Measurements from ENCODE around the gene CNTNAP2.

DNA sequence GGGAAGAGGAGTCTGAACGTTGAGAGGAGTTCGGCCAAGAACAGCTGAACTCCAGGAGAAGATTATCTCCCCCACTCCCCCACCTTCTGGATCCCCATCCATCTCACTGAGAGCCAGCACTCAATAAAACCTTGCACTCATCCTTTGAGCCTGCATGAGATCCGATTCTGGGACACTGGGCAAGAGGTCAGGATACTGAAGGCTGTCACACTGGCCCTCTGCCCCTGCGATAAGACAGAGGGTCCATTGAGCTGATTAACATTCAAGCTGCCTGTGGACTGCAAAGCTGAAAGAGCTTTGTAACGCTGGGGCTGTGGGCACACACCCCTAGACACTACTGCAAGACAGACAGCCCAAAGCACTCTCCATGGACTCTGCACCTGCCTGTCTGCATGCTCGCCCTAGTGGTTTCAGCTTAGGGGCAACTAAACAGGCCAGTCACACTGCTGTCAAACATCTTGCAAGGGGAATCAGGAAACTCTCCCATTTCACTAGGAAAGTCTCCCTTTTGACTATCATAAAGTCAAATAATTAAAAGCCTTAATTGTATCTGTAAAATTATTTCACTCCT, 42.3 kb upstream of the CNTNAP2 start:
- TF ChIP-seq POLR2A (IDR thresholded peaks at IDR 0.05; ENCODE audit: low read length) (no peak), GATA1 (IDR thresholded peaks at IDR 0.05; ENCODE audit: low read depth, low read length) (no peak)
